GM19238 (cell line): ENCODE data around the gene AKT3.
"Not testable (repeated sequence)": the region's sequence is repeated elsewhere in the genome, so short reads cannot be mapped to it uniquely, and the experiment has no call there.

Experiments used
- DNase-seq: peaks from one replicate; pipeline ENCODE4 v3.0.0; 2011; ENCODE audit warnings: low spot score; ENCODE audit not compliant: insufficient read length

Gene AKT3

GRCh38 chr1:243850202-243850451 is at the start of gene AKT3:
TSS of gene AKT3 (minus strand) at chr1:243850243. CDS start at chr1:243843170, 7,073 bp downstream.
- DNase-seq, result peak; percentile 50

GRCh38 chr1:243898278-243898677 is 48.2 kb upstream of the AKT3 start:
- DNase-seq, result no peak

- no peak for DNase-seq
Measured at GRCh38 chr1:243896313-243896712, 46.3 kb upstream of the AKT3 start.

GRCh38 chr1:243892456-243892855 is 42.4 kb upstream of the AKT3 start:
- no peak for DNase-seq

- DNase-seq, result no peak
Measured at GRCh38 chr1:243890576-243890975, 40.5 kb upstream of the AKT3 start.

- DNase-seq, result no peak
Measured at GRCh38 chr1:243885806-243886205, 35.8 kb upstream of the AKT3 start.

- DNase-seq, result no peak
Measured at GRCh38 chr1:243884603-243885002, 34.6 kb upstream of the AKT3 start.

- DNase-seq, result no peak
Measured at GRCh38 chr1:243883551-243883950, 33.5 kb upstream of the AKT3 start.

GRCh38 chr1:243882276-243882675 is 32.2 kb upstream of the AKT3 start:
- no peak for DNase-seq

GRCh38 chr1:243877058-243877457 is 27.0 kb upstream of the AKT3 start:
- not testable (repeated sequence) for DNase-seq

- DNase-seq, result no peak
Measured at GRCh38 chr1:243855616-243856318, 5.7 kb upstream of the AKT3 start.

- no peak for DNase-seq
Measured at GRCh38 chr1:243851765-243852164, 1.7 kb upstream of the AKT3 start.

GRCh38 chr1:243851257-243851756 is 1.3 kb upstream of the AKT3 start:
- no peak for DNase-seq

- DNase-seq, result peak; percentile 49
Measured at GRCh38 chr1:243850452-243851256, 611 bp upstream of the AKT3 start.

GRCh38 chr1:243849421-243850201 is 432 bp downstream of the AKT3 start:
- DNase-seq, result peak; percentile 12

- DNase-seq, result no peak
Measured at GRCh38 chr1:243848858-243849420, 1.1 kb downstream of the AKT3 start.

- no peak for DNase-seq
Measured at GRCh38 chr1:243848165-243848857, 1.7 kb downstream of the AKT3 start.

GRCh38 chr1:243846761-243847160 is 3.3 kb downstream of the AKT3 start:
- DNase-seq, result no peak

- DNase-seq, result no peak
Measured at GRCh38 chr1:243845888-243846287, 4.2 kb downstream of the AKT3 start.

- DNase-seq, result no peak
Measured at GRCh38 chr1:243844186-243844585, 5.9 kb downstream of the AKT3 start.

- DNase-seq, result no peak
Measured at GRCh38 chr1:243842978-243843511, 7.0 kb downstream of the AKT3 start.
